Panc1 (cell line): Measurements from ENCODE around the gene CYSRT1. TPM values are rescaled to one million over a fixed set of nuclear protein-coding genes. Genes with fewer than 3 reads are reported as not detected.

Source experiments
- ATAC-seq: fragments of 200-7000 bp; cut with Tn5 transposase; 2 replicates; pipeline ENCODE4 v1.9.1; 2020; ENCODE audit warnings: mild to moderate bottlenecking, moderate library complexity
- BruUV-seq: library from RNA; stranded (reverse); fragments of 400-500 nt; replicated peaks from 2 replicates; lab custom pipeline; 2021; lab: Mats Ljungman, UMichigan
- CTCF ChIA-PET: fragments of 300-600 bp; sonication (Branson Sonifier 250); formaldehyde crosslinking; loops from one replicate; lab custom pipeline; 2022; ENCODE audit warnings: antibody characterized with exemption; lab: Charles Lee
- POLR2A ChIA-PET: fragments of 300-600 bp; sonication (Branson Sonifier 250); formaldehyde crosslinking; loops from one replicate; lab custom pipeline; 2022; ENCODE audit warnings: antibody characterized with exemption; lab: Charles Lee
- DNase-seq: peaks from one replicate; pipeline ENCODE4 v3.0.0-alpha.2; 2010; ENCODE audit warnings: low read depth, low spot score
- H3K27ac ChIP-seq: 2 replicates; pipeline ENCODE4 v1.5.1; 2011; ENCODE audit warnings: mild to moderate bottlenecking, low read length, inconsistent platforms
- H3K27me3 ChIP-seq: fragments of 200-500 bp; sonication (Bioruptor generic); 2 replicates; pipeline ENCODE4 v1.6.0; 2014; ENCODE audit warnings: low read length, inconsistent platforms; ENCODE audit not compliant: control insufficient read depth, insufficient read depth
- H3K36me3 ChIP-seq: fragments of 200-500 bp; sonication (Bioruptor generic); 2 replicates; pipeline ENCODE4 v1.5.1; 2014; ENCODE audit warnings: inconsistent platforms, mild to moderate bottlenecking, low read length, moderate library complexity; ENCODE audit not compliant: control insufficient read depth, insufficient read depth
- H3K4me1 ChIP-seq: 2 replicates; pipeline ENCODE4 v1.5.1; 2011; ENCODE audit warnings: inconsistent platforms, mild to moderate bottlenecking, low read length, moderate library complexity; ENCODE audit not compliant: control insufficient read depth, insufficient read depth
- H3K4me3 ChIP-seq, 2 experiments: 2 replicates each; pipeline ENCODE4 v1.5.1; 2011 to 2012; ENCODE audit warnings: low read depth in 2 of 2, low read length in 2 of 2, mild to moderate bottlenecking in 2 of 2, inconsistent platforms in 1 of 2, moderate library complexity in 1 of 2
- H3K9me3 ChIP-seq: fragments of 200-500 bp; sonication (Bioruptor generic); 2 replicates; pipeline ENCODE4 v1.5.1; 2014; ENCODE audit warnings: low read depth, mild to moderate bottlenecking, inconsistent platforms, low read length, moderate library complexity; ENCODE audit not compliant: control insufficient read depth, insufficient read depth
- POLR2AphosphoS5 ChIP-seq: IDR thresholded peaks from 2 replicates; pipeline ENCODE4 v1.6.1; 2012; ENCODE audit warnings: mild to moderate bottlenecking, low read depth, low read length, moderate library complexity
- SIN3A ChIP-seq: IDR thresholded peaks from 2 replicates; pipeline ENCODE4 v1.6.1; 2012; ENCODE audit warnings: low read depth, mild to moderate bottlenecking, low read length, moderate library complexity, borderline replicate concordance; ENCODE audit not compliant: insufficient read depth
- TCF7L2 ChIP-seq: IDR thresholded peaks from 2 replicates; pipeline ENCODE4 v1.6.1; 2011; ENCODE audit warnings: mild to moderate bottlenecking, low read depth, low read length, inconsistent platforms
- in situ Hi-C: cut with HindIII; loops from 2 replicates; pipeline ENCODE4 v1.10.0; 2016; ENCODE audit warnings: low sequenced_read_pairs, low pct_unique_long_range_greater_than_20kb
- intact Hi-C: fragments of 100-400 bp; cut with micrococcal nuclease; formaldehyde crosslinking; loops from one replicate; pipeline ENCODE4 v1.10.0; 2022; ENCODE audit not compliant: unreplicated experiment
- total RNA-seq: library from RNA; stranded (reverse); gene quantifications from one replicate; pipeline ENCODE4 v1.2.1, GENCODE V29; 2021; ENCODE audit not compliant: unreplicated experiment
- TF ChIP-seq, protein P1 (sequence below): fragments of 450-650 bp; IDR thresholded peaks from 2 replicates; pipeline ENCODE4 v1.5.1; 2017; ENCODE audit warnings: mild to moderate bottlenecking
- TF ChIP-seq, protein P2 (sequence below), 2 experiments: IDR thresholded peaks; 2 replicates each; pipeline ENCODE4 v1.6.1; 2011 to 2012; ENCODE audit warnings: low read depth in 2 of 2, control low read depth in 1 of 2, low read length in 1 of 2, mild to moderate bottlenecking in 1 of 2, moderate library complexity in 1 of 2; ENCODE audit not compliant: insufficient read depth in 1 of 2

The CYSRT1 gene
- total RNA-seq, 1 experiment from 2014 or later, result 0.67 TPM

GRCh38 chr9:137228968-137229896 lies 4.3 kb downstream of the CYSRT1 start:
- H3K4me3 ChIP-seq, result no peak overlapping the region
- ATAC-seq (no peak), DNase-seq (no peak)
- BruUV-seq, result no TSS peak
- no peaks in the 10 kb centered on the region for H3K27me3 ChIP-seq
- ChIA-PET POLR2A (interaction anchor here (0.6 to 0.7 kb wide), 2 partner anchors 33 to 191 kb away, joined by 3 to 16 read pairs; no protein-coding TSS in a partner anchor), CTCF (interaction anchor here (0.7 kb wide), 1 partner anchor 15 kb away, joined by 3 read pairs; no protein-coding TSS in a partner anchor)
- intact Hi-C loops (loop anchor here (5.0 kb wide), 1 partner anchor 112 kb away; no protein-coding TSS in a partner anchor), in situ Hi-C loops (no loop called here)
- H3K27ac ChIP-seq, result no peak overlapping the region
- H3K9me3 ChIP-seq, result no peaks in the 10 kb centered on the region
- no peaks in the 10 kb centered on the region for H3K36me3 ChIP-seq
- H3K4me1 ChIP-seq, result peaks cover 7% of the 10 kb centered on the region
- TF ChIP-seq POLR2AphosphoS5 (no peak), SIN3A (no peak), TCF7L2 (no peak)
- TF ChIP-seq, protein P1, sequence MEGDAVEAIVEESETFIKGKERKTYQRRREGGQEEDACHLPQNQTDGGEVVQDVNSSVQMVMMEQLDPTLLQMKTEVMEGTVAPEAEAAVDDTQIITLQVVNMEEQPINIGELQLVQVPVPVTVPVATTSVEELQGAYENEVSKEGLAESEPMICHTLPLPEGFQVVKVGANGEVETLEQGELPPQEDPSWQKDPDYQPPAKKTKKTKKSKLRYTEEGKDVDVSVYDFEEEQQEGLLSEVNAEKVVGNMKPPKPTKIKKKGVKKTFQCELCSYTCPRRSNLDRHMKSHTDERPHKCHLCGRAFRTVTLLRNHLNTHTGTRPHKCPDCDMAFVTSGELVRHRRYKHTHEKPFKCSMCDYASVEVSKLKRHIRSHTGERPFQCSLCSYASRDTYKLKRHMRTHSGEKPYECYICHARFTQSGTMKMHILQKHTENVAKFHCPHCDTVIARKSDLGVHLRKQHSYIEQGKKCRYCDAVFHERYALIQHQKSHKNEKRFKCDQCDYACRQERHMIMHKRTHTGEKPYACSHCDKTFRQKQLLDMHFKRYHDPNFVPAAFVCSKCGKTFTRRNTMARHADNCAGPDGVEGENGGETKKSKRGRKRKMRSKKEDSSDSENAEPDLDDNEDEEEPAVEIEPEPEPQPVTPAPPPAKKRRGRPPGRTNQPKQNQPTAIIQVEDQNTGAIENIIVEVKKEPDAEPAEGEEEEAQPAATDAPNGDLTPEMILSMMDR, result no peak
- TF ChIP-seq, protein P2, sequence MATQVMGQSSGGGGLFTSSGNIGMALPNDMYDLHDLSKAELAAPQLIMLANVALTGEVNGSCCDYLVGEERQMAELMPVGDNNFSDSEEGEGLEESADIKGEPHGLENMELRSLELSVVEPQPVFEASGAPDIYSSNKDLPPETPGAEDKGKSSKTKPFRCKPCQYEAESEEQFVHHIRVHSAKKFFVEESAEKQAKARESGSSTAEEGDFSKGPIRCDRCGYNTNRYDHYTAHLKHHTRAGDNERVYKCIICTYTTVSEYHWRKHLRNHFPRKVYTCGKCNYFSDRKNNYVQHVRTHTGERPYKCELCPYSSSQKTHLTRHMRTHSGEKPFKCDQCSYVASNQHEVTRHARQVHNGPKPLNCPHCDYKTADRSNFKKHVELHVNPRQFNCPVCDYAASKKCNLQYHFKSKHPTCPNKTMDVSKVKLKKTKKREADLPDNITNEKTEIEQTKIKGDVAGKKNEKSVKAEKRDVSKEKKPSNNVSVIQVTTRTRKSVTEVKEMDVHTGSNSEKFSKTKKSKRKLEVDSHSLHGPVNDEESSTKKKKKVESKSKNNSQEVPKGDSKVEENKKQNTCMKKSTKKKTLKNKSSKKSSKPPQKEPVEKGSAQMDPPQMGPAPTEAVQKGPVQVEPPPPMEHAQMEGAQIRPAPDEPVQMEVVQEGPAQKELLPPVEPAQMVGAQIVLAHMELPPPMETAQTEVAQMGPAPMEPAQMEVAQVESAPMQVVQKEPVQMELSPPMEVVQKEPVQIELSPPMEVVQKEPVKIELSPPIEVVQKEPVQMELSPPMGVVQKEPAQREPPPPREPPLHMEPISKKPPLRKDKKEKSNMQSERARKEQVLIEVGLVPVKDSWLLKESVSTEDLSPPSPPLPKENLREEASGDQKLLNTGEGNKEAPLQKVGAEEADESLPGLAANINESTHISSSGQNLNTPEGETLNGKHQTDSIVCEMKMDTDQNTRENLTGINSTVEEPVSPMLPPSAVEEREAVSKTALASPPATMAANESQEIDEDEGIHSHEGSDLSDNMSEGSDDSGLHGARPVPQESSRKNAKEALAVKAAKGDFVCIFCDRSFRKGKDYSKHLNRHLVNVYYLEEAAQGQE (IDR thresholded peaks at IDR 0.05; ENCODE audit: insufficient read depth in 1 of 2, low read depth in 2 of 2, low read length in 1 of 2), result no peak

DNA sequence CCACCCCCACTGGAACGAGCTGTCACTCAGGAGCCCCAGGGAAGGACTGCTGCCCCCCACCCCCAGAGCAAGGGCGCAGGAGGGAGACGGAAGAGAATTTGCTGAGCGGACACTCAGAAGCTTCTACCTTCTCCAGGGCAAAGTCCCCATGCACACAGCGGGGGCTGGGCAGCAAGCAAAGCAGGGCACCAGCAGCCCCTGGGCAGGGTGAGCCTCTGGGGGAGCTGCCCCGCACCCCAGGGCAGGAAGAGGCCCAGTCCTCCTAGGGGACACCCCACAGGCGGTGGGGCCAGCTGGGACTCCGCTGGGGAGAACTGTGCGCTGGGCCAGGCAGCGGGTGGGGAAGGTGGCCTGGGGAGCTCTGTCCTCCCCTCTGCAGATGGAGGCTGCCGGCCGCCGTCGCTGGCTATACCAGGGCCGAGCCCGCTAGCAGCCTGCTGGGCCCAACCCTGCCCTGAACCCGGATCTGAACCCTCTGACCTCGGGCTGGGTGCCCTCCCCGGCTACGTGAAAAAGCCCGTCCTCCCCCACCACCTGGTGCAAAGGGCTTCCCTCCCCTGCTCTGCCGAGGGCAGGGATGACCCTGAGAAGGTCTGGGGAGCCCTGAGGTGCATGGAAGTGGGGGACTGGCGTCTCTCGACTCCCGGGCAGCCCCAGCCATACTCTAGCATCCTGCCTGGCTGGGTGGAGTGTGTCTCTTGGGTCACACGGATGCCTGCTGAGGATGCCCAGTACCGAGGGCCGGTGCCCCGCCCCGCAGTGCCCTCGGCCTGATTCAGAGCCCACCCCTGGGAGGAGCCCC lies 5.1 kb downstream of the CYSRT1 start:
- Histone ChIP-seq H3K27ac (no peak overlapping the region), H3K4me1 (peaks cover 4% of the 10 kb centered on the region), H3K4me3 (no peak overlapping the region), H3K9me3 (no peaks in the 10 kb centered on the region), H3K36me3 (no peaks in the 10 kb centered on the region), H3K27me3 (no peaks in the 10 kb centered on the region)
- CTCF ChIA-PET, result interaction anchor here (0.7 kb wide), 1 partner anchor 16 kb away, joined by 3 read pairs; no protein-coding TSS in a partner anchor
- ATAC-seq (no peak), DNase-seq (no peak)
- in situ Hi-C loops (no loop called here), intact Hi-C loops (loop anchor here (5.0 kb wide), 1 partner anchor 113 kb away; no protein-coding TSS in a partner anchor)
- POLR2A ChIA-PET, result interaction anchor here (0.7 kb wide), 1 partner anchor 192 kb away, joined by 16 read pairs; no protein-coding TSS in a partner anchor
- TF ChIP-seq, protein P2 (IDR thresholded peaks at IDR 0.05; ENCODE audit: insufficient read depth in 1 of 2, low read depth in 2 of 2, low read length in 1 of 2), result no peak
- TF ChIP-seq TCF7L2, result no peak
- no peak for TF ChIP-seq SIN3A
- TF ChIP-seq, protein P1, result no peak
- no peak for TF ChIP-seq POLR2AphosphoS5
- BruUV-seq, result no TSS peak
